ENCODE results near the gene FOXN1. TPM values are rescaled to one million over a fixed set of nuclear protein-coding genes. Genes with fewer than 3 reads are reported as not detected.
"Not testable (repeated sequence)": the region's sequence is repeated elsewhere in the genome, so short reads cannot be mapped to it uniquely, and the experiment has no call there.

FOXN1 gene, protein sequence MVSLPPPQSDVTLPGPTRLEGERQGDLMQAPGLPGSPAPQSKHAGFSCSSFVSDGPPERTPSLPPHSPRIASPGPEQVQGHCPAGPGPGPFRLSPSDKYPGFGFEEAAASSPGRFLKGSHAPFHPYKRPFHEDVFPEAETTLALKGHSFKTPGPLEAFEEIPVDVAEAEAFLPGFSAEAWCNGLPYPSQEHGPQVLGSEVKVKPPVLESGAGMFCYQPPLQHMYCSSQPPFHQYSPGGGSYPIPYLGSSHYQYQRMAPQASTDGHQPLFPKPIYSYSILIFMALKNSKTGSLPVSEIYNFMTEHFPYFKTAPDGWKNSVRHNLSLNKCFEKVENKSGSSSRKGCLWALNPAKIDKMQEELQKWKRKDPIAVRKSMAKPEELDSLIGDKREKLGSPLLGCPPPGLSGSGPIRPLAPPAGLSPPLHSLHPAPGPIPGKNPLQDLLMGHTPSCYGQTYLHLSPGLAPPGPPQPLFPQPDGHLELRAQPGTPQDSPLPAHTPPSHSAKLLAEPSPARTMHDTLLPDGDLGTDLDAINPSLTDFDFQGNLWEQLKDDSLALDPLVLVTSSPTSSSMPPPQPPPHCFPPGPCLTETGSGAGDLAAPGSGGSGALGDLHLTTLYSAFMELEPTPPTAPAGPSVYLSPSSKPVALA
- not detected in 2 replicates for total RNA-seq

DNA sequence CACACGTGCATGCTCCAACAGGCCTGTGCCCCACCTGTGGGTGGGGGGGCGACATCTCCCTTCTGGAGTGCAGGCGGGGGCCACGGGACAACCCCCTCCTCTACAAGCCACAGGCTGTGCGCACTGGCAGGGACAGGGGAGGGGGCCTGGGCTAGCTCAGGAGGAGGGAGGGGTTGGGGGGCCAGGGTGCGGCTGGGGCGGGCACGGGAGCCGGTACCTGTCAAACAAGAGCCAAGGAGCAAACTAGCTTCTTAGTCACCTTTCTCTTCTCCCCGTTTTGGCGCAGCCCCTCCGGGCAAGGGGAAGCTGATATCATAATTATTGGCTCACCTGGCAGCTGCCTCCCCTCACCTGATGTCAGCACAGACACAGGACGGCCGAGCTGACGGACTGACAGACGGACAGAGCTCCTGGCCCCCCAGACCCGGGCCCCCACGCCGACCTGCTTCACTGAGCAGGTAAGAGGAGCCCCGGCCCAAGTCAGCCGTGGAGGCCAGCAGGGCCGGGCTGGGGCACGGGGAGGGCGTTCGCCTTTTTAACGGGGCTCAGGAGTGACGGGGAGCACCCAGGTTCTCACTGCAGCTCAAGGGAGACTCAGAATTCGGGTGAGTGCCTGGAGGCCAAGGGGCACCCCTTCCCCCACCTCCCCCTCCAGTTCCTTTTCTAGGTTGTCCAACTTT, at the start of gene FOXN1:
TSS of gene FOXN1 (plus strand) at position 363 of the 680 bp plus-strand sequence. CDS start 17,622 bp downstream, outside the sequence.
- DNase-seq (ENCODE audit: extremely low read depth, low read depth, low spot score) = no peak

DNA sequence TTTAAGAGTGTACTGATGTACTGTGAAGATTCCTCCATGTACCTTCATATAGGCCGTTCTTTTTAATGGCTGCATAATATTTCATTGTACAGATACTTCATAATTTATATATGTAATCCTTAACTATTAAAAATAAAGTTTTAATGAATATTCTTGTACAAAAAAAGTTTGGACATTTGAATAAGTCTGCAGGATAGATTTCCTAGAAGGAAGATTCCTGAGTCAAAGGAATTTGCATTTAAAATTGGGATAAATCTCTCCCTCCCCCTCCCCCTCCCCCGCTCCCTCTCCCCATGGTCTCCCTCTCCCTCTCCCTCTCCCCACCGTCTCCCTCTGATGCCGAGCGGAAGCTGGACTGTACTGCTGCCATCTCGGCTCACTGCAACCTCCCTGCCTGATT, 48.3 kb upstream of the FOXN1 start:
- DNase-seq (ENCODE audit: extremely low read depth, low read depth, low spot score) = no peak

DNA sequence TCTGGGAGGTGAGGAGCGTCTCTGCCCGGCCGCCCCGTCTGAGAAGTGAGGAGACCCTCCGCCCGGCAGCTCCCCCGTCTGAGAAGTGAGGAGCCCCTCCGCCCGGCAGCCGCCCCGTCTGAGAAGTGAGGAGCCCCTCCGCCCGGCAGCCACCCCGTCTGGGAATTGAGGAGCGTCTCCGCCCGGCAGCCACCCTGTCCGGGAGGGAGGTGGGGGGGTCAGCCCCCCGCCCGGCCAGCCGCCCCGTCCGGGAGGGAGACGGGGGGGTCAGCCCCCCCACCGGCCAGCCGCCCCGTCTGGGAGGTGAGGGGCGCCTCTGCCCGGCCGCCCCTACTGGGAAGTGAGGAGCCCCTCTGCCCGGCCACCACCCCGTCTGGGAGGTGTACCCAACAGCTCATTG, 47.3 kb upstream of the FOXN1 start:
- not testable (repeated sequence) for DNase-seq (ENCODE audit: extremely low read depth, low read depth, low spot score)

DNA sequence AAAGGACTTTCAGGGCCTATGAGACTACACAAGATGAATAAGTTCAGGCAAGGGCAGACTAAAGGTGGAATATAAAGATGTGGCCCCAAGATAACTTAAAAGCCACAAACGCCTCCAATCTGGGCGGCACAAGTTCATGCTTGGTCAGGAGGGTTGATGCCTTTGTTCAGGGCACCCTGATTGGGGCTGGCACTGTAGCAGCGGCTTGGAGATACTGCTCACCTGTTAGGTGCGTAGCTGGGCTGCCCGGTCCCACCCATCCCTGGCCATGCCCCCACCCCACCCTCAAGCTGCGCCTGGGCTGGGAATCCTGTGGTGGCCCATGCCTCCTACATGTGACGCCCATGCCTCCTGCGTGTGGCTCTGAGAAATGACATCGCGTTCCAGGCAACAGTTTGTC, 45.2 kb upstream of the FOXN1 start:
- DNase-seq (ENCODE audit: extremely low read depth, low read depth, low spot score) = no peak

DNA sequence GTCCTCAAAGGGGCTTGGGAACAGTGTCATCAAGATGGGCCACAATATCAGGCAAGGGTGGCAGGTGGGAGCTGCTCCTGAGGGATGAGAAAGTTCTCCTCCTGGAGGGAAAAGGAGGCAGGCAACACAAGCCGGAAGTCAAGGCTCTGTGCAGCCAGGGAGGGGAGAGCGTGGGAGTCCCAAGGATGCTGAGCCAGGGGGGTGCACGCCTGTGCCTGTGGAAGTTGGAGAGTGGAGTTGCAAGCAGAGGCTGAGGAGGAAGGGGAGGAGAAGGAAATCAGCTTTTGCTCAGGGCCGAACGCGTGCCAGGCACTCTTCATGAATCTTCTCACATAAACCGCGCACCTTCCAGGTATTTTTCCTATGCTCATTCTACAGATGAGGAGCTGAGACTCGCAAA, 40.1 kb upstream of the FOXN1 start:
- no peak for DNase-seq (ENCODE audit: extremely low read depth, low read depth, low spot score)

DNA sequence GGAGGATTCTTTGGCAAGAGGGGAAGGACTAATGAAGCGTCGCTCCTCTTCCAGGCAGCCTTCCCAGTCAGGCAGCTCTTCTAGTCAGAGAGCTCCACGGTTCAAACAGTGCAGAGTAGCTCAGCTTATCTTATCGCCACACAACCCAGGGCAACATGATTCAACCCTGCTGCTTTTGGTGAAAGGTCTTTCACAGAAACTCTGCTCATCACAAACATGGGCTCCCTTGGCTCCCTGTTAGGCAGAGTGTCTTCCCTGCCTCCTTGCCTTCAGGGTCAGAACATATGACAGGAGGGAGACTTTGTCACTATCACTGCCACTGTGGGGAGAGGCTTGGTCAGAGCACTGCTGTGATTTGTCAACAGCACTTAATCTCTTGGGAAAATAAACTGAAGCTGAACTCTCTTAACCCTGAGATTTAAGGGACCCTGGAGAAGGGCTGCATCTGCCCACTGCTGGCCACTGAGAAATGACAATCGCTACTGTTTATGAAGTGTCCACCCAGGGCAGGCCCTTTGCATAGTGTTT, 39.6 kb upstream of the FOXN1 start:
- DNase-seq (ENCODE audit: extremely low read depth, low read depth, low spot score) = no peak

DNA sequence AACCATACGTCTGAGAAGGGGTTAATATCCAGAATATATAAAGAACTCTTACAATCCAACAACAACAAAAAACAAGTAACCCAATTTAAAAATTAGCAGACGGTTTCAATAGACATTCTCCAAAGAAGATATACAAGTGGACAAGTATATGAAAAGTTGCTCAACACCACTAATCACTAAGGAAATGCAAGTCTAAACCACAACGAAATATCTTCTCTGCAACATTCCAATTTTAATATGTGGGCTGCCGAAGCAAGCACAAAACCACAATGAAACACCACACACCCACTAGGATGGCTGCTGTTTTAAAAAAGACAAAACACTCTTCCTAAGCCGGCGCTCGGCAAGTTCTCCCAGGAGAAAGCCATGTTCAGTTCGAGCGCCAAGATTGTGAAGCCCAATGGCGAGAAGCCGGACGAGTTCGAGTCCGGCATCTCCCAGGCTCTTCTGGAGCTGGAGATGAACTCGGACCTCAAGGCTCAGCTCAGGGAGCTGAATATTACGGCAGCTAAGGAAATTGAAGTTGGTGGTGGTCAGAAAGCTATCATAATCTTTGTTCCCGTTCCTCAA, 38.6 kb upstream of the FOXN1 start:
- DNase-seq (ENCODE audit: extremely low read depth, low read depth, low spot score) = no peak

DNA sequence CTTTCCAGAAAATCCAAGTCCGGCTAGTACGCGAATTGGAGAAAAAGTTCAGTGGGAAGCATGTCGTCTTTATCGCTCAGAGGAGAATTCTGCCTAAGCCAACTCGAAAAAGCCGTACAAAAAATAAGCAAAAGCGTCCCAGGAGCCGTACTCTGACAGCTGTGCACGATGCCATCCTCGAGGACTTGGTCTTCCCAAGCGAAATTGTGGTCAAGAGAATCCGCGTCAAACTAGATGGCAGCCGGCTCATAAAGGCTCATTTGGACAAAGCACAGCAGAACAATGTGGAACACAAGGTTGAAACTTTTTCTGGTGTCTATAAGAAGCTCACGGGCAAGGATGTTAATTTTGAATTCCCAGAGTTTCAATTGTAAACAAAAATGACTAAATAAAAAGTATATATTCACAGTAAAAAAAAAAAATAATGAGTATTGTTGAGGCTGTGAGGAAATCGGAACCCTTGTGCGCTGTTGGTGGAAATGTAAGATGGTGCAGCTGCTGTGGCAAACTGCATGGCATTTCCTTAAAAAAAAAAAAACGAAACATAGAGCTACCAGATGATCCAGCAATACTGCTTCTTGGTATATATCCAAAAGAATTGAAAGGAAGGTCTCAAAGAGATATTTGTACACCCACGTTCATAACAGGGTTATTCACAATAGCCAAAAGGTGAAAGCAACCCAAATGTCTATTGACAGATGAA, 38.0 kb upstream of the FOXN1 start:
- not testable (repeated sequence) for DNase-seq (ENCODE audit: extremely low read depth, low read depth, low spot score)

DNA sequence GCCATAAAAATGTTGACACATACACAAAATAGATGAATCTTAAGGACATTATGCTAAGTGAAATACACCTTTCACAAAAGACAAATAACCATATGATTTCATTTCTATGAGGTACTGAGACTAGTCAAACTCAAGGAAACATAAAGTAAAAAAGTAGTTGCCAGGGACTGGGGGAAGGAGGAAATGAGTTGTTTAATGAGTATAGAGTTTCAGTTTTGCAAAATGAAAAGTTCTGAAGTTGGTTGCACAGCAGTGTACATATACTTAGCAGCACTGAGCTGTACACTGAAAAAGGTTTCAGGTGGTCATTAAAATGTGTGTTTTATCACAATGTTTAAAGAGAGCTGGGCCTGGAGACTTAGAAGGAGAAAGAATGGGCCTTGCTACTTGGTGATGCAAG, 37.4 kb upstream of the FOXN1 start:
- no peak for DNase-seq (ENCODE audit: extremely low read depth, low read depth, low spot score)

DNA sequence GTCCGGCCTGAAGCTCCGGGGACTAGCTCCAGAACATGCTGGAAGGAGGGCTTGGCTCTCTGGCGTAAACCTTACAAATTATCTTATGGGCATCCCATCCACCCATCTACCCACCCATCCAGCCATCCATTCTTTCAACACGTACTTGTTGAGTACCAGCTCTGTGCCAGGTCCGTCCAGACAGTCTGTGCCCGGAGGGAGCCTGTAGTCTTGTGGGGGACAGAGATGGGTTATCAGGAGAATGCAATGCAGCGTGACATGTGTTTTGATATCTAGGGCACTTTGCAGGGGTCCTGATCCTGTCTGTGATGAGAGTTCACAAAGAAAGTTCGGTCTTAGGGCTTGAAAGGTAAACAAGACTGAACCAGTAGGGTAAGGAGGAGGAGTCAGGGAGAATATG, 36.8 kb upstream of the FOXN1 start:
- no peak for DNase-seq (ENCODE audit: extremely low read depth, low read depth, low spot score)

DNA sequence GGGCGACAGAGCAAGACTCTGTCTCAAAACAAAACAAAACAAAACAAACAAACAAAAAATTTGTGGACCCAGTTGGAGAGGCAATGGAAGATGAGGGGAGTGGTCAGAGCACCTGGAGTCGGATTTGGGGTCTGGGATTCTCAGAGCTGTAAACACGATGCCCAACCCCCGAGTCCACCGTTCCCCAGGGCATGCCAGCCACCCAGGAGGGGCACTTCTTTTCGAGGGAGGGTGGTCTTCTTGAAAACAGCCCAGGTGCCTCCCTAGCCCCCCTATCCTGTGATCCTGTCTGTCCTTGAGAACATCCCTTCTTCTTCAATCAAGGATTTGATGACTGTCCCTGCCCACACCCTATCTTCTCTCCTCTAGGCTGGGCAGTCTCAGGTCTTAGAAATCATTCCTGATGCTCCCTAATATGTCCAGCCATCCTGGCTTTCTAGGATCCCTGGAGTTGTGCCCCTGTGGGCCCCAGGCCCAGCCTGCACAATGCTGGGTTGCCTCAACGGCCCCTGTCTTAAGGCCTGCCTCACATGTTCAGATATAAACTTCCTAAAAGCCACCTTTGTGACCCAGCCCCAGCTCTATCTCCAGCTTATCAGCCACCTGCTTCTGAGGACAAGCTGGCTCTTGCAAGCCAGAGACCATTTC, 35.8 kb upstream of the FOXN1 start:
- DNase-seq (ENCODE audit: extremely low read depth, low read depth, low spot score) = no peak

DNA sequence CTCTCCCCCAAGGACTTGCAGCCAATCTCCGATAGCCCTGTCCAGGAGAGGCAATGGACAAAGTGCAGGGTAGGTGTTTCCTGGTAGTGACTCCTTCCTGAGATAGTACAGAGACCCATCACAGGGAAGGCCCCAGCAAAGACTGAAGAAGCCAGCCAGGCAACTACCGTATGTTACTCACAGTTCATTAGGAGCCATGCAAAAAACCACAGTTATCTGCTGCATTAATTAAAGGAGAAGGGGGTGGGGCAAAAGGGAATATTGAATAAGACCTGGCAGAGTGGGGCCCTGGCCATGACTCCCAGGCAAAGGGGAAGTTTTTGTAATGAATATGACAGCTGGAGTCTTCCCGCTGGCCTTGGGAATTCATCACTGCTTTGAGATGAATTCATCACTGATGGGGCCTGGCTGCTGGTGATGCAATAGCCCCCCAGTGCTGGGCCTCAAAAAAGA, 35.2 kb upstream of the FOXN1 start:
- no peak for DNase-seq (ENCODE audit: extremely low read depth, low read depth, low spot score)

DNA sequence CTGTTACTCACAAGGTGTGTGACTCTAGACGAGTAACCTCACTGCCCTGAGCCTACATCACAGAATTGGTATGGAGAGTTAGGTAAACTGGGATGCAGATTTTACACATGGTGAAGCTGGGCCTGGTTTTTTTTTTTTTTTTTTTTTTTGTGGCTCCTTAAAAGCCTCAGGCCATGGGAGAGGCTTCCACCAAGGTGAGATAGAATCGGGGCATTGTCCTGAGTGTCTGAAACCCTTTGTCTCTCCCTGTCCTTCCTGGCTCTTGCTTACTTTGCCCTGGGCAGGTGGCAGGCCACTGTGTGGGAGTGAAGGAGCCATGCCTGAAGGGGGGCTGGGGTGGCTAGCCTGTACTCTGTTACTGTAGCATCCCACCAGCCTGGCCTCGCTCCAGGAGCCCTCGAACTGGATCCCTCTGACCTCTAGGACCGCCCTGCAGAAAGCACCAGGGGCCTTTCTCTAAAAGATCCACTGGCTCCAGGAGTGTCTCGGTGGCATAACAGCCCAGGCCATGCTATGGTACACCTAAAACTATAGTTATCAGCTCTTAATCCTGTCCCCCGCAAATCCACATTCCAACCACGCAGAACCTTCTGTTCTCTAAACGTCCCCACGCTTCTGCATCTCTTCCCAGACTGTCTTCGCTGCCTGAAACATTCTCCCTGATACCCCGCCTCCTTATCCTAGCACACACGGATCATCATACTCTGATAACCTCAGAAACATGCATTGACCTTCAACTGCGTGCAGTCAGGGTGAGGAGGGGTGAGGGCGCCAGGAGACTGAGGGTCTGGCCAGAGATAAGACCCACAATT, 34.4 kb upstream of the FOXN1 start:
- DNase-seq (ENCODE audit: extremely low read depth, low read depth, low spot score) = no peak

DNA sequence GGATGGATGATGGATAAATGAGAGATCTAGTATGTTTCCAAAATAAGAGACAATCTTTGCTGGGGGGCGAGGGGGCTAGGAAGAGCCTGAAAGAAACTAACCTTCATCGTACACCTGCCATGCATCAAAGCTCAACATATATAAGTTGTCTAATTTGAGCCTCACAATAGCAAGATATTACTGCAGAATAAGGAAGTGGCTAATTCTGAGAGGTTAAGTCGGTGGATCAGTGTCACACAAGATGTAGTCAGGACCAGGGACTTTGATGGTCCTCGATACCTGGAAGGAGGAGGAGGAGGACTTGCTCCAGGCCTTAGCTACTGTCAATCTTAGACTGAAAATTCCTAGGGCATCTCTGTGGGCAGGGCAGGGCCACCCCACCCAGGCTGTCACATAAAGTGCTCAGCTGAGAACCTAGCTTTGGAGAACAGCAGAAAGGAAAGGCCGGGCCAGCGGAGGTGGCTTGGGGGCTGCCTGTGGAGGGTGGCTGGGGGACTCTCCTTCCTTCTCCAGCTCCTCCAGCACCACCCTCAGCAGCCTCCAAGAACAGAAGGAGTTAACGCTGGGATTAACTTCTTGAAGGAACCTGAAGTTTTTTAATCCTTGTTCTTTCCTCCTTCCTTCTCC, 33.2 kb upstream of the FOXN1 start:
- DNase-seq (ENCODE audit: extremely low read depth, low read depth, low spot score) = no peak

DNA sequence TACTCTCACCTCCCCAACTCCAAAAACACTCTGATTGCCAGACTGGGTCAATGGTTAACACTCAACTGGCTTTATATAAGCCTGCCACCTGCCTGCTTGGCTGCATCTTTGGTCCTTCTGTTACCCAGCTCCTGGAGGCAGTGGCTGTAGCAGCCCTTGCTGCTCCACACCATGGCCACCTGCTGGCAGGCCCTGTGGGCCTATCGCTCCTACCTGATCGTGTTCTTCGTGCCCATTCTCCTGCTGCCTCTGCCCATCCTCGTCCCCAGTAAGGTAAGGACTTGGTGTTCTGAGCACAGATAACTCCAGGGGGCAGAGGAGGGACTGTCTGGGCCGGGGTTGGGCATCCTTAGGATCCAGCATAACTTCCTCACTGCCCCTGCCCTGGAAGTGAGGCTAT, 32.6 kb upstream of the FOXN1 start, which contains the start of gene SLC13A2:
TSS of gene SLC13A2 (plus strand) at position 103 of the 400 bp plus-strand sequence. CDS start at position 172, 69 bp downstream.
- no peak for DNase-seq (ENCODE audit: extremely low read depth, low read depth, low spot score)

DNA sequence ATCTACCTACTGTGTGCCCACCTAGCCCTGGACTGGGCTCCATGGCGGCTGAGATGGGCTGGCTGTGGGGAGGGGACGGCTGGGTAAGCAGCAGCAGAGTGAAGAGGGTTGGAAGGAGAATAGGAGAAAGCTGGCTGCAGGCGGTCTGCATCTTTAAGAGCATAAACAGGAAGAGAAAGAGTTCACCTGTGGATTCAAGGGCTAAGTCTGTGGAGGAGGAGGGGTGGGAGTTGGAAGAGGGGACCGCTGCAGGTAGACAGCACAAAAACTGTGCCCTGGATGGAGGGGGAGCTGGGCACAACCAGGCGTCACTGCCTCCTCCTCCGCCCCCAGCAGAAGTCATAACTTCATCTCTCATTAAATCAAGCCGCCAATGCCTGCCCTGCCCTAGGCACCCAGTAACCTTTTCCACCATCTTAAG, 32.0 kb upstream of the FOXN1 start:
- no peak for DNase-seq (ENCODE audit: extremely low read depth, low read depth, low spot score)

DNA sequence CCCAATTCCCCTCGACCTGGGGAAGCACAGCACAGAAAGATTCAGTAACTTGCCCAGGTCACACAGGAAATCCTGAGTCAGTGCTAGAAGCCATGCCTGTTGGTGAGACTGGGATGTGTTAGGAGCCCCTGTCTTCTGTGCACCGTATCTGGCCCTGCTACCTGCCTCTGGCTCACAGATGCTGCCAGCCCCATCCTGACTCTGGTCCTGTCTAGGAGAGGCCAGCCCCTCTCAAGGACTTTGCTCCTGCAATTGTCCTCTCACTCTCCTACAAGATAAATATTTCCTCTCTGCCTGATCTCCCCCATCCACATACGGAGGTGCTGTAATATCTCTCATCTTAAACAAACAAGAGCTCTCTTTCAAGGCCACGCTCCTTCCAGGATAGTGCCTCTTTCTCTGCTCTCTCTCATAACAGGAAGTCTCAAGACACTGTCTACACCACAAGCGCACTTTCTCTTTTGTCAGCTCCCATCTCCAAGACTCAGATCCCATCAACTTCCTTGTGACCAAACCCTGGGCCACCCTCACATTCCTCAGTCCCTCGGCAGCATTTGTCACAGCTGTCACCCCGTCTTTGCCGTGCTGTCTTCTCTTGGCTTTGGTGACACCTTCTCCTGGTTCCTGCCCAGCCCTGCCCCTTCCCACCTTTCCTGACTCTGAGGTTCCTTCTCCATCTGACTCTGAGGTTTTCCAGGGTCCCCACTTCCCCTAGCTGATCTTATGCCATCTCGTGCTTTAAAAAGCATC, 30.8 kb upstream of the FOXN1 start:
- no peak for DNase-seq (ENCODE audit: extremely low read depth, low read depth, low spot score)
